Tongue (tissue), 2 donors: ENCODE data around the gene XIRP1. TPM values are rescaled to one million over a fixed set of nuclear protein-coding genes. Genes with fewer than 3 reads are reported as not detected.
A peak's percentile ranks its signal among the peaks of the same experiment; 100 is the strongest.

Experiments used
- DNase-seq: peaks from one replicate; pipeline ENCODE4 v3.0.0-alpha.2; 2015
- total RNA-seq: library from RNA; depleted of rRNA; stranded (reverse); fragments of >200 nt; gene quantifications from one replicate; pipeline ENCODE4 v1.2.3, GENCODE V29; 2014

Gene XIRP1
- total RNA-seq, 1 donor from 2014 or later: 113 TPM

DNA sequence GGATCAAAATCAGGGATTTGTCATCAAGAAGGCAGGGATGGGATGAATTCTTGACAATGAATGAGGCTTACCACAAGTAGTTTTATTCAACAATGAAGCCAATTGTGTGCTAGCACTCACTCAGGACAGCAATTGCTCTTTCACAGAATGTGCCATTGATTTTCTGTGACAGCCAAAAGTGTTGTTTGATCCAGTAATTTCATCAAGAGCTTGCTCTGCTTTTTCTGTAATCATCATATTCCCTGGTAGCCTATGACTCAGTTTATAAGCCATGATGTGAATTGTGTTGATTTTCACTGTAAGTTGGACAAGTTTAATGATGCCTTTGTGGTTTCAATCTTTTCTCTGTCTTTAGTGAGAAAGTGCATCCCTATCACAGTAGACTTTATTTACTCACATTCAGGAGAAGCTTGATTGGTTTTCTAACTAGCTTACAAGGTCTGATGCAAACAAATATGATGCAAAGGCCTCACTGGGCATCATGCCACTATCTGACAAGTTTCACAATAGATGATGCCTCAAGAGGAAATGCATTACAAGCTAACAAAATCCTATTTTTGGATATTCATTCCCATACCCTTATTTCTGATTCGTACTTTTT, 25.4 kb downstream of the XIRP1 start:
- DNase-seq: no peak

DNA sequence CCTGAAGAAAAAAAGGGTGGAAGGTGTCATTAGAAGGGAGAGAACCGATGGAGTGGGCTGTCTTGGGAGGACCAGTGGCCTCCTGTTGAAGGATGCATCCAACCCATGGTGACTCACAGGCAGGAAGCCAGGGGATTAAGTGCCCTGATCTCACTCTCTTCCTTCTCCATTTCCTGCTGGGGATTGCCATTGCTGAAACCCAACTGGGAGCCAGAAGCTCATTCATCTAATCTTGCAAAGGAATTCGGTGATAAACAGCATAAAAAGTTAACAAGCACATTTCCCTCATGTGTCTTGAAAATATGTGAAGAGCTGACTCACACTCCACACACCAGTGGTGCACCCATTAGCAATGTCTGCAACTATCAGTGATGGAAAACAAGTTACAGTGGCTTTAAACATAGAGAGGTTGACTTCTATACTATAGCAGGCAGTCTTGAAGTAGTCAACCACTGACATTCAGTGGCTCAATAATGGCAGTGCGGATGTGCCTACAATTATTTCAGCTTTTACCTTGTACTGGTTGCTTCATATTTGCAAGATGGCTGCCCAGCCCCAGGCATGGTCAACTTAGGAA, 26.2 kb downstream of the XIRP1 start:
- no peak for DNase-seq

DNA sequence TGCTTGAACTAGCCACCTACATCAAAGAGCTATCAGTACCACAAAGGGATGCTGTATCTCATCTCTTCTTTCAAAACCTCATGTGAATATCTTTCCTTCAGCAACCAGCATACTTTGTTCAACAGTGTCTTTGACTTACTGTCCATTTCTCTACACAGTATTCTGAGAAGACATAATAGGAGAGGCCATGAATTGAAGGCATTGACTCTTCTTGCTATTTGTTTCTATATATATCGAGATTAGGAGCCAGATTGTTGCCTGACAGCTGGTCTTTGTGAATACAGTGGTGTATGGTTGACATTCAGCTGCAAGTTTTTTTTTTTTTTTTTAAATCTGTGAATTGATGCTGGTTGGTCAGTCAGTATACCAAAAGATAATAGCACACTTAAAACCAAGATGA, 26.9 kb downstream of the XIRP1 start:
- no peak for DNase-seq

DNA sequence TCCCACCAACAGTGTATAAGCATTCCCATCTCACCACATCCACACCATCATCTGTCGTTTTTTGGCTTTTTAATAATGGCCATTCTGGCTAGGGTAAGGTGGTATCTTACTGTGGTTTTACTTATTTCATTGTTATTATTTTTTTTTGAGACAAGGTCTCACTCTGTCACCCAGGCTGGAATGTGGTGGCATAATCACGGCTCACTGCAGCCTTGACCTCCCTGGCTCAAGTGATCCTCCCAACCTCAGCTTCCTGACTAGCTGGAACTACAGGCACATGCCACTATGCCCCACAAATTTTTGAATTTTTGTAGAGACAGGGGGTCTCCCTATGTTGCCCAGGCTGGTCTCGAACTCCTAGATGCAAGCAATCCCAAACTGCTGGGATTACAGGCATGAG, 28.0 kb downstream of the XIRP1 start:
- no peak for DNase-seq

DNA sequence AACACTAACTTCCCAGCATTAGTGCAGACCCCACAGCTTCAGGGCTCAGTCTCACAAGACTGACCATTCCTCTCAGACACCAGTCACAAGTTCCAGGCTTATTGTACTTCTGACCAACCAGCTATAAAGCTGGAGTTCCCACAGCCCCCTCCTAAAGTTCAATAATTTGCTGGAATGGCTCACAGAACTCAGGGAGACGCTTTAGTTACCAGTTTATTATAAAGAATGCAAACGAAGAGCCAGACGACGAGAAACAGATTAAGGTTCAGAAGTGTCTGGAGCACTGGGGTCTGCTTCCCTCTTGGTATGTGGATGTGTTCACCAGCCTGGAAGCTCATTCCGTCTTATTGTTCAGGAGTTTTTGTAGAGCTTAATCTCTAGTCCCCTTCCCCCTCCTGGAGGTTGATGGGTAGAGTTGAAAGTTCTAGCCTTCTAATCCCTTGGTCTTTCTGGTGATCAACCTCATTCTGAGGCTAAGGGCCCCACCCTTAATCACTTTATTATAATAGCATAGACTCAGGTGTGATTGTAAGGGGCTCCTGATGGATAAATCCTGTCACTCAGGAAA, 34.2 kb downstream of the XIRP1 start:
- DNase-seq: no peak

DNA sequence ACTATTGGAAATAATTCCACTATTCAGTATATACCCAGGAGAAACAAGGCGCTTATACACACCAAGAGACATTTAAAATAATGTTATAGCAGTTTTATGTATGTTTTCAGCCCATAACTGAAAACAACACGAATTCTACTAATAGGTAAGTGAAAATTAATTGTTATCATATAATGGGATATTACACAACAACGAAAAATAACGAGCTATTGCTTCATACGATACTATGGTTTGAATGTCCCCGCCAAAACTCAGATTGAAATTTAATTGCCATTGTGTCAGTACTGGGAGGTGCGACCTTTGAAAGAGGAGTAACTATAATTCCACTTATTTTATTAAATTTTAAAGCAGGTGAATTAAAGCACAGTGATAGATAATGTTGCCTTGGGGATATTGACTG, 35.0 kb downstream of the XIRP1 start:
- DNase-seq: no peak

DNA sequence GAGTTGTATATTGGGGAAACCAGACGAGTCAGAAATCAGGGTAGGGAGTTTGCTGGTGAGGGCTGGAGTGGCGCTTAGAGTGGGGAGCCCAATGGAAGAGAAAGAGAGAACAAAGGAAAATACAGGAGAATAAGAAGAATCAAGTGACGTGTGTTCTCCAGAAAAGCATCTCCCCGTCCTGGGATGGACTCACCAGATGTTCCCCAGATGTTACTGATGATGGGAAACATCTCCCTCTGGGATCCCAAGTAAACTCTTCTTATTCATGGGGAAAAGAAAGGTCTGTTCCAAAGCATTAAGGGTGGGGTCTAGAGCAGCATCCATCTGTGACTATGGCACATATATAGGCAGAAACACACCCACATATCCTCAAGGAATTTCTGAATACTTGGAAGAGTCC, 36.0 kb downstream of the XIRP1 start:
- DNase-seq: no peak

DNA sequence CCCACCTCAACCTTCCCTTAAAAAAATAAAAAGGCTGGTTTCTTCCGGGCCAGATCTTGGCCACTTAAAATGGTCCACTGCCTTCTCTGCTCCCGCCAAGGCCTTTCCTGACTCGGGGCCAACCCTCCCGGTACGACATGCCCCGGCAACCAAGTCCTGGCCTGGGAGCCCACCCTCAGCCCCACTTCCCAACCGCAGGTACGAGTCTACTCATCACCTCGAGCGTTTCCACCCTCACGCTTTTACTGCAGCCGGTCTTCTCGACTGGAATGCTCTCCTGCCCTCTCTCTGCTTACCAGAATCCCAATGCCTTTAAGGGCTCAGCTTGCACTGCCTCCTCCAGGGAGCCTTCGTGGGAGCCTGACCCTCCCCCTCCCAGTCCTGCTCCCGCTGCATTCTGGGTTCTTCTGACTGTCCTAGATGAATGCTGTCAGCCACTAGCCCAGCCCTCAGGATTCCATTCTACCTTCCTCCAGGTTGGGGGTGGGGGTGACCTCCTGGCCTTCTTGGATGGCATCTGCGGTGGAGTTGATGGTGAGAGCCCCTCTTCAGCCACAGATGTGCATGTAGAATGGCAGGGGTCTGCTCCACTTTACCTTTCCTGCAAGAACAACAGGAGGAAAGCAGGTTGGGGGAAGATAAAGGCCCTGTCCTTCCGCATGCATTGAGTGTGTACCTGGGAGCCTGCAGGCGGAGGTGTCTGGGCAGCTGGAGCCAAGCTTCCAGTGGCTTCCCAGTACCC, 37.9 kb downstream of the XIRP1 start:
- DNase-seq: no peak

DNA sequence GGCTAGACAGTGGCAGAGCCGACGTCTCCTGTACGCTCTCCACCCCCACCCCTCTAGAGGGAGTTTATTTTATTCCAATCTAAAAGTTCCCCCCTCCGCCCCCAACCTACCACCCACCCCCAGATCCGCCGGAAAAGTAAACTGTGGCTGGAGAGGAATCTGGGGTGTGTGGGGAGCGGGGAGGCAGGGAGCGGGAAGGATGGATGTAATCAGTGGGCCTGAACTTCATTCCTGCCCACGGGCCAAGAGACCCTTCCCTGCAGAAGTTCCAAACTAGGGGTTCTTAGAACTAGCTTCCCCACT, 38.5 kb downstream of the XIRP1 start:
- DNase-seq: no peak

DNA sequence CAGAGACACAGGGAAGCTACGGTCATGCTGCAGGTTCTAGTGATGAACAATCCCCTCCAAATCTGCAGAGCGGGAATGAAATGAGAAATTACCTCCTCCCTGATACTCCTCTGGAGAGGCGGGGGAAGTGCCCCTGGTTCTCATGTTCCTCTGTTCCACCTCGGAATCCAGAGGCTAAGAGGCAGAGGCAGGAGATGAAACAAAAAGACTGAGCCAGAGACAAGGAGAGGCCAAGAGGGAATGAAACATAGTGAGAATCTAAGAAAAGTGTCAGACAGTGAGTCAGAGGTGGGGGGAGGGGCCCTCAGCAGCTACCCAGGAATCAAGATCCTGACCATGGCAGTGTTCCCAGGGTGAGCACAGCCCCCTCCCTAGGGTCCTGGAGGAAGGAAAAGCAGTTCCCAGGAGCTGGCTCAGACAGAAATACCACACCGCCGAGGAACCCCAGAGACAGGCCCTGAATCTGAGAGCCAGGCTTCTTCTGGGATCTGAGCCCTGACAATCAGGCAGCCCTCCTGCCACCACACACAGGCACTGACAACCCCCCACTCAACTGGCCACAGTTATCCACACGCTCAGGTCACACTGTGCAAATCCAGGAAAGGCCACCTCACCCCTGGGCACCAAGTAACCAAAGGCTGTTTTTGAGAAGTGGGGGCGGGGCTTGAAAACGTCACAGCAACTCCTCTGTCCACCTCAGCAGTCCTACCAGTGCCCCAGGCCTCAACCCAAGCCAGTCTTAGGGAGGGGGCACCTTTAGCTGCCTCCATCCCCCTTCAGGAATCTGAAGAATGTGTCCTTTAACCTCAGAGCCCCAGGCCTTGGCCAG, 41.4 kb downstream of the XIRP1 start:
- peak; percentile 80 for DNase-seq

DNA sequence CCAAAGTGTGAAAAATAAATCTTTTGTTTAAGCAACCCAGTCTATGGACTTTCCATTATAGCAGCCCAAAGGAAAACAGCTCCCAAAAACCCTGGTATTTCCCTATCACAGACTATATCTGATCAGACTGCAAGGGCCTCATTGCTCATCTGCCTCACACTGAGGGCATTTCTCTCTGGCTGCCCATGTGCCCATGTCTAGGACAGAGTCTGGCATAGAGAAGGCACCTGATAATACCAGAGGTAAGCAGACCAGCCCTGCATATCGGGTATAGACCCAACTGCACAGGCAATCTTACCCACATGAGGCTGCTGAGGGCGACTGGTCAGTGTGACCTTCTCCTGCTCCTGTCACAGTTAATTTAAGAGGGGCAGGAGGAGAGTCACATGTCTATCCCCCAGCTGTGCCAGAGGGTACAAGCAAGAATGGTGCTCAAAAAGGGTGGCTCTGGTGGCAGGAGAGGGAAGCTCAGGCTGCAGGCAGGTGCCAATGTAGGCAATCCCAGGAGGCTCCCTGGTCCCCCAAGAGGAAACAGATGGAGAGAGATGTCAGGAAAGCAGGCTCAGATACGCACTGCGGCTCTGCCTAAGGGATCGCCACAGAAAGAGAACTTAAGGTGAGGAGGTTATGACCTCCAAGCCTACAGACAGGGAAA, 42.1 kb downstream of the XIRP1 start:
- DNase-seq: no peak

DNA sequence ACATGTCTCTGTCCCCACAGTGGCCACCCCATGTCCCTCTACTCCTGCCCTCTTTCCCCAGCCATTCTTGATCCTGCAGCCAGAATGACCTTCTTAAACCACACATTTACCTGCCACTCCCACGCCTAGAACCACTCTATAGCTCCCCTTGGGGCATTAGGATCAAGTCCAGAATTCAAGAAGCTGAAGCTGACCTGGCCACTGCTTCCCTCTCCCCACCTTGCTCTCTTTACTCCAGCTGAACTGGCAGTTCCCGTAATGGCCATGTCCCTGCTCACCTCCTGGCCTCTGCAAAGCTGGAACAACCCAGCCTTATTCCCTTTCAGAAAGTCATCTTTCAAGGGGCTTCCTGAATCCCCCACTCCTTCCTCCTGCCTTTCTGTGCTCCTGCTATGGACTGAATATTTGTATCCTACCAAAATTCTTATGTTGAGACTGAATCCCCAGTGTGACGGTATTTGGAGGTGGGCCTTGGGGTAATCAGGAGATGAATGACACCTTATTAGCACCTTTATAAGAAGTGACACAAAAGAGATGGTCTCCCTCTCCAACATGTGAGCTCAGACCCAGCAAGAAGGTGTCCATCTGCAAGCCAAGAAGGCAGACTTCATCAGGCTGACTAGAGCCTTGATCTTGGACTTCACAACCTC, 42.8 kb downstream of the XIRP1 start:
- DNase-seq: no peak

DNA sequence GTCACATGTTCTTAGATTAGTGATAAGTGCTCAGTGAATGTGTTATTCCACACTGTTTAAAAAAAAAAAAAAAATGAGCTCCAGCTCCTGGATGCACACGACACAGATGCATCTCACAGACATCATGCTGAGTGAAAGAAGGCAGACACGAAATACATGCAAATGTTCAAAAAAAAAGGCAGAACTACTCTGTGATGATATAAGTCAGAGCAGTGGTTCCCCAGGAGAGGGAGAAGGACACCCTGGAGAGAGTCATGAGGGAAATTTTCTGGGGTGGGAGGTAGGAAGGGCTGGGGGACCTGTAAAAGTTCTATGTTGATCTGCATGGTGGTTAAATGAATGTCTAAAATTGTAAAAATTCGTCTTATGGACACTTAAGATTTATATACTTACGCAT, 43.3 kb downstream of the XIRP1 start:
- DNase-seq: no peak

DNA sequence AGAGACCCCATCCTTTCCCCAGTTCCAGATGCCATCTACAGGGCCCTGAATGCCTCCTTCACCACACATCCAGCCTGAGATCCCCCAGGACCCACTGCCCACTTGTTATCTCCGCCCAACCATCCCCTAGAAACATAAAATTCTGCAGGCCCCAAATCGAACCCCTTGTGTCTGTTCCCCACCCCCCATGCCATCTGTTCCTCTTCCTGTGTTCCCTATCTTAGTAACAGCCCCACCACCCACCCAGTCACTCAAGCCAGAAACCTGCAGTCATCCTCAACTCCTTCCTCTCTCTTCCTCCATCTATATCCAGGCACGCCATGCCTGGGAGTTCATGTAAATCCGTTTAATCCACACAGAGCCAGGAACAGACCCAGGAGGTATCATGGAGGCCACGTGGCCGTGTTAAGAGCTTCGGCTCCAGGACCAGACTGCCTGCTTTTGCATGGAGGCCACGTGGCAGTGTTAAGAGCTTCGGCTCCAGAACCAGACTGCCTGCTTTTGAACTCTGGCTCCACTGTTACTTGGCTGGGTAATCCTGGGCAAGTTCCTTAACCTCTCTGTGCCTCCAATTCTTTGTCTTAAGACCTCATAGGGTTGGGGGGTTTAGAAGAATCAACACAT, 43.8 kb downstream of the XIRP1 start:
- DNase-seq: peak; percentile 29

DNA sequence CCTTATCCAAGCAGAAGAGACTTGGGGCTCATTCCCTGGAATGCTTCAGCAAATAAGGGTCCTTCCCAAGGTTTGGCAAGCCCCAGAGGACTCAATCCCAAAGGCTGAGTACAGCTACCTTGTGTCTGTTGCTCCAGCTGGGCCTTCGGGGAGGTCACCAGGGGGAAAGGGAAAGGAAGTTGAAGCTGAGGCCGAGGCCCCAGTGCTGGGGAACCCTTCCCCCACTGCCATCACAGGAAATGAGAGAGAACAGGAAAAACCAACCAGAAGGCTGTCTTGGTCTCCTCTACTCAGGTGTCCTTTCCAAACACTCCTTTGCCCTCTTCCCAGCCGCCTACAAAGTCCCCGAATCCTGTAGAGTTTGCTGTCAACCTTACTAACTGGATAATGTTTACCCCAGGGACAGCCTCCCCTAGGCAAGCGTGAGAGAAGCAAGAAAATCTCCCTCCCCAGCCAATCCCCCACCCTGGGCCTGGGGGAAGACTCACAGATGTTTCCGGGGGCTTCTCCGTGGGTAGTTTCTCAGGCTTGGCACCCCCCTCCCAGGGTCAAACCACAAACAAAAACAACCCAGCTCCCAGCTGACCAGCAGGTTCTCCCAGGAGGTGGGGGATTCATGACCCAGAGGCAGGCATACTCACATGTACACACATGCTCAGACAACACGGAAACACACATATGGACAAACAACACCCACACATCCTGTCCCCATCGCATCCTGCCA, 44.5 kb downstream of the XIRP1 start:
- DNase-seq: peak; percentile 43

DNA sequence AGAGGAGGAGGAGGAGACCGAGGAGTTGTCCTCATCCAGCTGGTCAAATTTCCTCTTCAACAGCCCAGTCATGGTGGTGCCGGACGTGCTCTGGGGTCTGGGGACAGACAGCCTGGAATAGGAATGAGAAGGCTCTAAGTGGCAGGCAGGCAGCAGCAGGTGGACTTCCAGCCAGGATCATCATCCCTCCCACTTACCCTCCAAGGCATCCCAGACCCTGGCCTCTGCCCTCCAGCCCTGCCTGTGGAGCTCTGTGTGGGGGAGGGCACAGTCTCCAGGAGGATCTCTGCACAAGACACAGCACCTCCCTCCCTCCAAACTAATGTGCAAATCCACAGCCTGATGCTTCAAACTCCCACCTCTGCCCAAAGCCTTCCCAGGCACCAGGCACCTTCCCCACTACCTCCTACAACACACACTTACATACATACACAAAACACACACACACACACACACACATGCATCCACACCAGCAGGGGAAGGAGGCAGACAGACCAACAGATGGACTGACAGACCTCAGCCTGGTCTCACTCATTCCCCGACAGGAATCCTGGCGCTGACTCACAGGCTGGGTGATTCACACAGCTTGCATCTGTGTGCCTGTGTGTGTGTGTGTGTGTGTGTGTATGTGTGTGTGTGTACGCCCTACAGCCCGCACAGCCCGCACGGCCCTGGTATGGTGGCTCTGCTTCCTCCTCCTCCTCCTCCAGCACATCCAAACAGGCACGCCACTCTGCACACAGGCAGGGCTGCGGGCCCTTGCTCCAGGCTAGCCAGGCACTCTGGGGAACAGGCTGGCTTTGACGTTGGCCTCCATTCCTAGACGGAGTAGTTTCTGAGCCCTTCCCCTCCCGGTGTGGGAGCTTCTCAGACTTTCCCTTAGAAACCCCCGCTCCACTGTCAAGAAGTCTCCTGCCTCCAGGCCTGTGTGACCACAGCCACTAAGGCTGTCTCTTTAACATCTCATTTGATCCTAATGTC, 45.5 kb downstream of the XIRP1 start:
- DNase-seq: peak; percentile 77

DNA sequence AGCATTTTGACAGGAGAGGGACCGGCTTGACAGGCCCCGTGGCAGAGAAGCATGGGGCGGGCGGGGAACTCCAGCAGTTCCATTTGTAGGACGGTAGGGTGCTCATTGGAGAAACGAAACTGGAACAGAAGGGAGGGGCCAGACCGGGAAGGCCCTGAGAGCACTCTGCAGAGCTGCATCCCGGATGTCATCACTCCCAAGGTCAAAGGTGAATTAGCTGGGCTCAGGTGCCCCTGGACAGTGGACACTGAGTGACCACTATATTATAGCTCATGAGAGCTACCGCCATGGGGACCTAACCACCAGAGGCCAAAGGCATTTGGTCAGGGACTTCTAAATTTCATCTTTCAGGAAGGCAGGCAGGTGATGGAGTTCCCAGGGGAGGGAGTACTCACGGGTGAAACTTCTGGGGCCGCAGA, 46.3 kb downstream of the XIRP1 start:
- DNase-seq: no peak

DNA sequence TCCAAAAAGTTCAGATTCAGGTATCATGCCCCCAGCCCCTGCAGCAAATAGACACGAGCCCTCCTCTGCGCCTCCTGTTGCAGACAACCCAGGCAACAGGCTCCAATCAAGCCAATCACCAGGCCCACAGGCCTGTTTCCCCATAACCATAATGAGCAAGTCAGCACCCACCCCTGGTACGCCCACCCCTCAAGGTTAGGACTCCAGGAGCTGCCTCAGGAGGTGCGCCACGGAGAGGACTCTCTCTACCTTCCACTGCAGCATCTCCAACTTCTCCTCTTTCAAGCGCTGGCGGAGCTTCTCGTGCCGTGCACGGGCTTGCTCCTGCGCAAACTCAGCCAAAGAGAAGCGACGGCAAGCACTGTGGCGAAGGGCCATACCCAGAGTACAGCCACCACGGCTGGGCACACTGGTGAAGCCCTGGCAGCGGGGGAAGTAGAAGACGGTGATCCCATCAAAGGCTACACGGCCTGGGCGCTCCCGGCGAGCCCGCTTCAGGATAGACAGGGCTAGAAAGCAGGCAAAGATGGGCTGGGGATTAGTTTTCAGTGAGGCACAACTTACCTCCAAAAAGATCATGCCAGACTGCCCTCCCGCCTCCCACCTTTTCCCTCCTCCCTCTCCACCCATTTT, 47.5 kb downstream of the XIRP1 start:
- no peak for DNase-seq
